Suprapubic skin (tissue), 4 donors: ENCODE measurements around the gene SNX17.

Experiments used
- EP300 ChIP-seq: sonication (generic); formaldehyde crosslinking; IDR thresholded peaks from one replicate; pipeline ENCODE4 v1.6.1; 2017; ENCODE audit warnings: antibody characterized with exemption
- POLR2A ChIP-seq, 2 donors: fragments of 450-650 bp; IDR thresholded peaks; one replicate each; pipeline ENCODE4 v1.6.1; 2017; ENCODE audit warnings: antibody characterized with exemption in 2 of 2, mild to moderate bottlenecking in 2 of 2, moderate library complexity in 2 of 2
- POLR2AphosphoS5 ChIP-seq, 3 donors: sonication (generic); formaldehyde crosslinking; IDR thresholded peaks; one replicate each; pipeline ENCODE4 v1.6.1; 2017; ENCODE audit warnings: antibody characterized with exemption in 3 of 3
- TF ChIP-seq, protein P1 (sequence below), 2 donors: fragments of 200-600 bp in 1 of 2; fragments of 450-650 bp in 1 of 2; sonication (generic) in 1 of 2; IDR thresholded peaks; one replicate each; pipeline ENCODE4 v1.5.1; 2016 to 2019; ENCODE audit warnings: antibody characterized with exemption in 2 of 2, mild to moderate bottlenecking in 1 of 2, moderate library complexity in 1 of 2

DNA sequence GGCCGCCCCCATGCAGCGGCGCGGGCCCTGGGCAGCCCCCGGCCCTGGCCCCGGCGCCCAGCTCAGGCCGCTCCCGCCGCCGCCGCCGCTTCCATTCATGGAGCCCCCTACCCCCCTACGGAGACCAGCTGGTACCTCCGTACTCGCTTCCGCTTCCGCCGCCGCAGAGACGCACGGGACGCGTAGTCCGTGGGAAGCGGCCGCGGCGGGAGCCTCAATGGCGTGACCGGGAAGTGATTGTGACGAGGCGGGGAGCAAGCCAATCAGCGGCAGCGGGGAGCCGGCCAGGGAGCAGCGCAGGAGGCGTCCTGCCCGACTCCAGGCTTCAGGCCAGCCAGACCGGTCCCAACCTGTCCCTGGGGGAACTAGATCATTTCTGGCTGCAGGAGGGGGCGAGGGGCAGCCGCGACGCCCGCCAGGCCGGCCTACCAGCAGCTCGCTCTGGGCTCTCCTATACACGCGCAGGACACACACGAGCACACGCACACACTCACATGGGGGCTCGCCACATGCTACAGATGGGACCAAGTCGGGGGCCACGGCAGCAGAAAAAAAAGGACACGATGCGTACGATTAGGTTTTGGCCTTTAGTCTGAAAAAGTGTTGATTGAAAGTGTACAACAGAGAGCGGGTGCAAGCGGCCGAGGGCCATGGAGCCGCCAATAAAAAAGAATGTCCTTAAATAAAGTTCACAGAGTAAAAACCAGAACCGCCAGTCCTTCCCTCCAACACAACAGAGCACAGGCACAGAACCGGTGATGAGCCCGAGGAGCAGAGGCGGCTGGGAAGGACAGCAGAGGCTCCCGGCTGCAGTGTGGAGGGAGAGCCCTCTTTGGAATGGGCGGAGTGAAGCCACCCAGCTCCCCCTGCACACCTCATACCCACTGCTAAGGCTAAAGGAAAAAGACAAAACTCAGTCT, 10.5 kb downstream of the SNX17 start, which contains the start of gene ZNF513:
- TF ChIP-seq POLR2AphosphoS5 (IDR thresholded peaks at IDR 0.05) (peak in 2 of 3 donors; percentile 88 to 93), POLR2A (IDR thresholded peaks at IDR 0.05) (peak in 1 of 2 donors; percentile 27), EP300 (no peak)
- TF ChIP-seq, protein P1, sequence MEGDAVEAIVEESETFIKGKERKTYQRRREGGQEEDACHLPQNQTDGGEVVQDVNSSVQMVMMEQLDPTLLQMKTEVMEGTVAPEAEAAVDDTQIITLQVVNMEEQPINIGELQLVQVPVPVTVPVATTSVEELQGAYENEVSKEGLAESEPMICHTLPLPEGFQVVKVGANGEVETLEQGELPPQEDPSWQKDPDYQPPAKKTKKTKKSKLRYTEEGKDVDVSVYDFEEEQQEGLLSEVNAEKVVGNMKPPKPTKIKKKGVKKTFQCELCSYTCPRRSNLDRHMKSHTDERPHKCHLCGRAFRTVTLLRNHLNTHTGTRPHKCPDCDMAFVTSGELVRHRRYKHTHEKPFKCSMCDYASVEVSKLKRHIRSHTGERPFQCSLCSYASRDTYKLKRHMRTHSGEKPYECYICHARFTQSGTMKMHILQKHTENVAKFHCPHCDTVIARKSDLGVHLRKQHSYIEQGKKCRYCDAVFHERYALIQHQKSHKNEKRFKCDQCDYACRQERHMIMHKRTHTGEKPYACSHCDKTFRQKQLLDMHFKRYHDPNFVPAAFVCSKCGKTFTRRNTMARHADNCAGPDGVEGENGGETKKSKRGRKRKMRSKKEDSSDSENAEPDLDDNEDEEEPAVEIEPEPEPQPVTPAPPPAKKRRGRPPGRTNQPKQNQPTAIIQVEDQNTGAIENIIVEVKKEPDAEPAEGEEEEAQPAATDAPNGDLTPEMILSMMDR (IDR thresholded peaks at IDR 0.05) = no peak
